ENCODE results near the gene SYNPO2.

DNA sequence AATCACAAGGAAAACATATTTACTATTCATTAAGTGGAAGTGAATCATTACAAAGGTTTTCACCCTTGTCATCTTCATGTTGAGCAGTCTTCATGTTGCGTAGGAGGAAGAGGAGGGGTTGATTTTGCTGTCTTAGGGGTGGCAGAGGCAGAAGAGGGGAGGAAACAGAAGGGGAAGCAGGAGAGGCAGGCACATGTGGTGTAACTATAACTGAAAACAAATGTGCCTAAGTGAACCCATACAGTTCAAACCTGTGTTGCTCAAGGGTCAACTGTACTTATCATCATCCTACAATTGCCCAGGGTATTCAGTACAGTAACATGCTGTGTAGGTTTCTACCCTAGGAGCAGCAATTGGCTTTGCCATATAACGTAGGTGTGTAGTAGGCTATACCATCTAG lies 47.2 kb downstream of the SYNPO2 start:
- TF ChIP-seq, protein P1, sequence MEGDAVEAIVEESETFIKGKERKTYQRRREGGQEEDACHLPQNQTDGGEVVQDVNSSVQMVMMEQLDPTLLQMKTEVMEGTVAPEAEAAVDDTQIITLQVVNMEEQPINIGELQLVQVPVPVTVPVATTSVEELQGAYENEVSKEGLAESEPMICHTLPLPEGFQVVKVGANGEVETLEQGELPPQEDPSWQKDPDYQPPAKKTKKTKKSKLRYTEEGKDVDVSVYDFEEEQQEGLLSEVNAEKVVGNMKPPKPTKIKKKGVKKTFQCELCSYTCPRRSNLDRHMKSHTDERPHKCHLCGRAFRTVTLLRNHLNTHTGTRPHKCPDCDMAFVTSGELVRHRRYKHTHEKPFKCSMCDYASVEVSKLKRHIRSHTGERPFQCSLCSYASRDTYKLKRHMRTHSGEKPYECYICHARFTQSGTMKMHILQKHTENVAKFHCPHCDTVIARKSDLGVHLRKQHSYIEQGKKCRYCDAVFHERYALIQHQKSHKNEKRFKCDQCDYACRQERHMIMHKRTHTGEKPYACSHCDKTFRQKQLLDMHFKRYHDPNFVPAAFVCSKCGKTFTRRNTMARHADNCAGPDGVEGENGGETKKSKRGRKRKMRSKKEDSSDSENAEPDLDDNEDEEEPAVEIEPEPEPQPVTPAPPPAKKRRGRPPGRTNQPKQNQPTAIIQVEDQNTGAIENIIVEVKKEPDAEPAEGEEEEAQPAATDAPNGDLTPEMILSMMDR (conservative IDR thresholded peaks at IDR 0.05; ENCODE audit: low read depth, low read length) = no peak
- TF ChIP-seq EZH2 (IDR thresholded peaks at IDR 0.05; ENCODE audit: borderline replicate concordance, low read depth, low read length, poor library complexity, severe bottlenecking) = no peak

All from A673 (cell line).